ENCODE results near the gene ZDHHC18. TPM values are rescaled to one million over a fixed set of nuclear protein-coding genes. Genes with fewer than 3 reads are reported as not detected.
A peak's percentile ranks its signal among the peaks of the same experiment; 100 is the strongest.

ZDHHC18 gene
- total RNA-seq, 2 experiments from 2014 or later = 18.2 to 19.5 TPM

DNA sequence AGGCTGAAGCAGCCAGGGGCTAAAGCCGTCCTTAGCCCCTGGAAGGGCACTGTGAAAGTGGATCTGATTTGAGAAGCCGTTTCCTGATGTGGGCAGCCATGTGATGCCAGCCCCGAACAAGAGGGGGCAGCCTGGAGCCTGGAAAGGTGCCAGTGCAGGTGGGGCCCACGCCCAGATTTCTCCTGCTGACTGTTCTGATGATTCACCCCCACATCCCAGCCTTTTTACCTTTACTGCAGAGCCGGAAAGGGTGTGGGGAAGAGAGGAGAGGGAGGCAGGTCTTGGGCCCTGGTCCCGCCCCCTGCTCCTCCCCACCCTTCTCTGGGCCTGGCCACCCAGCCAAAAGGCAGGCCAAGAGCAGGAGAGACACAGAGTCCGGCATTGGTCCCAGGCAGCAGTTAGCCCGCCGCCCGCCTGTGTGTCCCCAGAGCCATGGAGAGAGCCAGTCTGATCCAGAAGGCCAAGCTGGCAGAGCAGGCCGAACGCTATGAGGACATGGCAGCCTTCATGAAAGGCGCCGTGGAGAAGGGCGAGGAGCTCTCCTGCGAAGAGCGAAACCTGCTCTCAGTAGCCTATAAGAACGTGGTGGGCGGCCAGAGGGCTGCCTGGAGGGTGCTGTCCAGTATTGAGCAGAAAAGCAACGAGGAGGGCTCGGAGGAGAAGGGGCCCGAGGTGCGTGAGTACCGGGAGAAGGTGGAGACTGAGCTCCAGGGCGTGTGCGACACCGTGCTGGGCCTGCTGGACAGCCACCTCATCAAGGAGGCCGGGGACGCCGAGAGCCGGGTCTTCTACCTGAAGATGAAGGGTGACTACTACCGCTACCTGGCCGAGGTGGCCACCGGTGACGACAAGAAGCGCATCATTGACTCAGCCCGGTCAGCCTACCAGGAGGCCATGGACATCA is 36.5 kb downstream of the ZDHHC18 start, which contains the start of gene SFN:
TSS of gene SFN (plus strand) at position 369 of the 904 bp plus-strand sequence. CDS start at position 433, 64 bp downstream.
- H3K9me3 ChIP-seq (ENCODE audit: low read length) = no peaks in the 10 kb centered on the region
- H2AFZ ChIP-seq (ENCODE audit: low read length) = peak within 1 kb of the TSS; percentile 9; the same call in 1 of the 2 replicates
- ChIA-PET POLR2A (interaction anchor here (0.8 kb wide), 1 partner anchor 15 kb away, joined by 4 read pairs; no protein-coding TSS in a partner anchor), CTCF (ENCODE audit: unreplicated experiment) (interaction anchor here (0.5 kb wide), 1 partner anchor 1246 kb away, joined by 5 read pairs; no protein-coding TSS in a partner anchor)
- H3K9me2 ChIP-seq (ENCODE audit: insufficient read depth, low read length) = no peaks in the 10 kb centered on the region
- peaks cover 40% of the 10 kb centered on the region for H3K4me1 ChIP-seq (ENCODE audit: insufficient read depth, low read length, poor library complexity, severe bottlenecking)
- peak; percentile 74 for DNase-seq (ENCODE audit: low spot score)
- peak within 1 kb of the TSS; percentile 77 for H3K4me2 ChIP-seq (ENCODE audit: low read length)
- BruUV-seq (replicated peaks) = no TSS peak
- H4K20me1 ChIP-seq (ENCODE audit: insufficient read depth, low read length) = no peaks in the 10 kb centered on the region
- intact Hi-C loops (cut with micrococcal nuclease; ENCODE audit: unreplicated experiment) = loop anchor here (1.0 kb wide), 1 partner anchor 15 kb away; no protein-coding TSS in a partner anchor
- H3K36me3 ChIP-seq (ENCODE audit: insufficient read depth, low read length) = no peaks in the 10 kb centered on the region
- no peak for TF ChIP-seq EZH2phosphoT487 (IDR thresholded peaks at IDR 0.05; ENCODE audit: borderline replicate concordance, low read depth, low read length)
- TF ChIP-seq, protein P1, sequence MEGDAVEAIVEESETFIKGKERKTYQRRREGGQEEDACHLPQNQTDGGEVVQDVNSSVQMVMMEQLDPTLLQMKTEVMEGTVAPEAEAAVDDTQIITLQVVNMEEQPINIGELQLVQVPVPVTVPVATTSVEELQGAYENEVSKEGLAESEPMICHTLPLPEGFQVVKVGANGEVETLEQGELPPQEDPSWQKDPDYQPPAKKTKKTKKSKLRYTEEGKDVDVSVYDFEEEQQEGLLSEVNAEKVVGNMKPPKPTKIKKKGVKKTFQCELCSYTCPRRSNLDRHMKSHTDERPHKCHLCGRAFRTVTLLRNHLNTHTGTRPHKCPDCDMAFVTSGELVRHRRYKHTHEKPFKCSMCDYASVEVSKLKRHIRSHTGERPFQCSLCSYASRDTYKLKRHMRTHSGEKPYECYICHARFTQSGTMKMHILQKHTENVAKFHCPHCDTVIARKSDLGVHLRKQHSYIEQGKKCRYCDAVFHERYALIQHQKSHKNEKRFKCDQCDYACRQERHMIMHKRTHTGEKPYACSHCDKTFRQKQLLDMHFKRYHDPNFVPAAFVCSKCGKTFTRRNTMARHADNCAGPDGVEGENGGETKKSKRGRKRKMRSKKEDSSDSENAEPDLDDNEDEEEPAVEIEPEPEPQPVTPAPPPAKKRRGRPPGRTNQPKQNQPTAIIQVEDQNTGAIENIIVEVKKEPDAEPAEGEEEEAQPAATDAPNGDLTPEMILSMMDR (conservative IDR thresholded peaks at IDR 0.05; ENCODE audit: low read length) = peak; percentile 86
- H3K79me2 ChIP-seq (ENCODE audit: insufficient read depth, low read depth, low read length) = no peaks in the 10 kb centered on the region
- H3K4me3 ChIP-seq (ENCODE audit: low read depth, low read length, poor library complexity, severe bottlenecking) = peak within 1 kb of the TSS; percentile 82
- peak within 1 kb of the TSS; percentile 97 for H3K27ac ChIP-seq (ENCODE audit: low read depth, low read length, poor library complexity, severe bottlenecking)

DNA sequence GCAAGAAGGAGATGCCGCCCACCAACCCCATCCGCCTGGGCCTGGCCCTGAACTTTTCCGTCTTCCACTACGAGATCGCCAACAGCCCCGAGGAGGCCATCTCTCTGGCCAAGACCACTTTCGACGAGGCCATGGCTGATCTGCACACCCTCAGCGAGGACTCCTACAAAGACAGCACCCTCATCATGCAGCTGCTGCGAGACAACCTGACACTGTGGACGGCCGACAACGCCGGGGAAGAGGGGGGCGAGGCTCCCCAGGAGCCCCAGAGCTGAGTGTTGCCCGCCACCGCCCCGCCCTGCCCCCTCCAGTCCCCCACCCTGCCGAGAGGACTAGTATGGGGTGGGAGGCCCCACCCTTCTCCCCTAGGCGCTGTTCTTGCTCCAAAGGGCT is 37.2 kb downstream of the ZDHHC18 start:
- Histone ChIP-seq H3K4me3 (ENCODE audit: low read depth, low read length, poor library complexity, severe bottlenecking) (peak overlapping the region; percentile 82), H3K4me2 (ENCODE audit: low read length) (peak overlapping the region; percentile 77), H3K79me2 (ENCODE audit: insufficient read depth, low read depth, low read length) (no peaks in the 10 kb centered on the region), H4K20me1 (ENCODE audit: insufficient read depth, low read length) (no peaks in the 10 kb centered on the region), H3K9me3 (ENCODE audit: low read length) (no peaks in the 10 kb centered on the region), H3K9me2 (ENCODE audit: insufficient read depth, low read length) (no peaks in the 10 kb centered on the region), H3K27ac (ENCODE audit: low read depth, low read length, poor library complexity, severe bottlenecking) (peak overlapping the region; percentile 97), H3K36me3 (ENCODE audit: insufficient read depth, low read length) (no peaks in the 10 kb centered on the region), H3K4me1 (ENCODE audit: insufficient read depth, low read length, poor library complexity, severe bottlenecking) (peaks cover 40% of the 10 kb centered on the region), H2AFZ (ENCODE audit: low read length) (no peak overlapping the region)
- CTCF ChIA-PET (ENCODE audit: unreplicated experiment) = no interaction called here
- no TSS peak for BruUV-seq (replicated peaks)
- no peak for TF ChIP-seq EZH2phosphoT487 (IDR thresholded peaks at IDR 0.05; ENCODE audit: borderline replicate concordance, low read depth, low read length)
- TF ChIP-seq, protein P1 (conservative IDR thresholded peaks at IDR 0.05; ENCODE audit: low read length) = no peak
- intact Hi-C loops (cut with micrococcal nuclease; ENCODE audit: unreplicated experiment) = loop anchor here (2.0 kb wide), 1 partner anchor 171 kb away; no protein-coding TSS in a partner anchor
- DNase-seq (ENCODE audit: low spot score) = no peak
- POLR2A ChIA-PET = interaction anchor here (0.8 to 1.6 kb wide), 2 partner anchors 14 to 31 kb away, joined by 4 to 5 read pairs; no protein-coding TSS in a partner anchor

Measured in OCI-LY7 (cell line).